Measurements from ENCODE around the gene KLHL1. TPM values are rescaled to one million over a fixed set of nuclear protein-coding genes. Genes with fewer than 3 reads are reported as not detected.

Gene KLHL1
- total and polyA plus RNA-seq, 2 of the 13 experiments (the other 11 are each of a cell fraction or from before 2014, with no cell fraction given): 0.01 TPM; not detected in 1

DNA sequence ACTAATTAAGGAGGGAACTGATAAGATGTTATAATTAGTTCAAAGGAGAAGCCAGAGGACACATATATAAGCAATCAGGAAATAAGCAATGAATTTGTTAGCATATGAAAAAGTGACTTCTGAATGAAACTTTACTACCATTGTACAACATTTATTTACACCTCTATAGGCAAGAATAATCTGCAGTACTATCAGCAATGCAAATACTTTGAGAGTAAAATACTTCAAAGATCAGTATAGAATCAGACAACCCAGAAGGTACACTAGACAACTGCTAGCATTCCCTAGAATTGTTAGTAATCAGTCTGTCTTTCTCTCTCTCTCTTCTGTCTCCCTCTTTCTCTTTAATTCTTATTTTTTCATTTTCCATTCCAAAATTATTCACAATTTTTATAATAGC is 197.5 kb downstream of the KLHL1 start (continued):
- TF ChIP-seq, protein P1, sequence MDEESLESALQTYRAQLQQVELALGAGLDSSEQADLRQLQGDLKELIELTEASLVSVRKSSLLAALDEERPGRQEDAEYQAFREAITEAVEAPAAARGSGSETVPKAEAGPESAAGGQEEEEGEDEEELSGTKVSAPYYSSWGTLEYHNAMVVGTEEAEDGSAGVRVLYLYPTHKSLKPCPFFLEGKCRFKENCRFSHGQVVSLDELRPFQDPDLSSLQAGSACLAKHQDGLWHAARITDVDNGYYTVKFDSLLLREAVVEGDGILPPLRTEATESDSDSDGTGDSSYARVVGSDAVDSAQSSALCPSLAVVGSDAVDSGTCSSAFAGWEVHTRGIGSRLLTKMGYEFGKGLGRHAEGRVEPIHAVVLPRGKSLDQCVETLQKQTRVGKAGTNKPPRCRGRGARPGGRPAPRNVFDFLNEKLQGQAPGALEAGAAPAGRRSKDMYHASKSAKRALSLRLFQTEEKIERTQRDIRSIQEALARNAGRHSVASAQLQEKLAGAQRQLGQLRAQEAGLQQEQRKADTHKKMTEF (CRISPR knock-in tag; IDR thresholded peaks at IDR 0.05): no peak
- TF ChIP-seq HOXD1 (CRISPR knock-in tag; IDR thresholded peaks at IDR 0.05) (no peak), ZBTB42 (CRISPR knock-in tag; IDR thresholded peaks at IDR 0.05) (no peak), ZNF33B (CRISPR knock-in tag; IDR thresholded peaks at IDR 0.05) (no peak), KDM5B (CRISPR knock-in tag; IDR thresholded peaks at IDR 0.05; ENCODE audit: borderline replicate concordance) (no peak), CCAR2 (optimal IDR thresholded peaks at IDR 0.05; ENCODE audit: low read depth, low read length) (no peak), ZNF782 (CRISPR knock-in tag; IDR thresholded peaks at IDR 0.05; ENCODE audit: borderline replicate concordance) (no peak)

DNA sequence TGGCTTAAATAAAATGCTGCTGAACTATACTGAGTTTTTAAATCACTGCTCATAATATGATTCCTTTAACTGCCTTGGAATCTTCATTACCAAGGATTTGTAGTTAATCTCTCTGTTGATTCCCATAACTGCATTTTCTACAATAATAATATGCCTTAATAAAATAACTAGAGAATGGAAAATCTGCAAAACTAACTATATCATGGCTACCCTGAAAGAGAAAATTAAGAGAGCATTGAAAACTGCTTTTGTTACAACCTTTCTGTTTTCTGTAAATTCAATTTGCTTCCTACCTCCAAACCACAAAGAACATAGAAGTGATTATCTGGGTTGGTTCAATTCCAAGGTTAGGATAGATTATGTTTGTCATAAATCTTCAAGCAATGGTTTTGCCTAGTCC is 203.5 kb downstream of the KLHL1 start:
- H3K4me2 ChIP-seq (ENCODE audit: low read depth, low read length): no peak overlapping the region
- no peaks in the 10 kb centered on the region for H3K79me2 ChIP-seq (ENCODE audit: insufficient read depth, low read length)
- H3K4me3 ChIP-seq (replicated peaks in 1 of 3; ENCODE audit: insufficient read depth in 1 of 3, low read depth in 2 of 3, low read length in 3 of 3): no peak overlapping the region
- no TSS peak for BruUV-seq (replicated peaks)
- ATAC-seq: no peak
- DNase-seq (ENCODE audit: low spot score): no peak
- H3K9ac ChIP-seq (ENCODE audit: insufficient read depth, low read depth, low read length): no peak overlapping the region
- no peaks in the 10 kb centered on the region for H3K27me3 ChIP-seq (ENCODE audit: control insufficient read depth in 1 of 2, insufficient read depth in 2 of 2, low read length in 2 of 2)
- TF ChIP-seq, protein P2, sequence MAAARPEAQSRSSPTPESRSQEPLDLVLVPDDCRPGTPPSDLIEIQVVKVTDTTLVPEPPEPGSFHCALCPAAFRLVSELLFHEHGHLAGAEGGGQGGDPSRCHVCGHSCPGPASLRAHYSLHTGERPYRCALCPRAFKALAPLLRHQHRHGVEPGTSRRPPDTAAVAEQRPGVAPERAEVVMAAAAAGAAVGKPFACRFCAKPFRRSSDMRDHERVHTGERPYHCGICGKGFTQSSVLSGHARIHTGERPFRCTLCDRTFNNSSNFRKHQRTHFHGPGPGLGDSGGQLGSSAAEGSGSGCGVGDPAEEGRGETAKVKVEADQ (CRISPR knock-in tag; IDR thresholded peaks at IDR 0.05; ENCODE audit: borderline replicate concordance): no peak
- TF ChIP-seq, protein P3, sequence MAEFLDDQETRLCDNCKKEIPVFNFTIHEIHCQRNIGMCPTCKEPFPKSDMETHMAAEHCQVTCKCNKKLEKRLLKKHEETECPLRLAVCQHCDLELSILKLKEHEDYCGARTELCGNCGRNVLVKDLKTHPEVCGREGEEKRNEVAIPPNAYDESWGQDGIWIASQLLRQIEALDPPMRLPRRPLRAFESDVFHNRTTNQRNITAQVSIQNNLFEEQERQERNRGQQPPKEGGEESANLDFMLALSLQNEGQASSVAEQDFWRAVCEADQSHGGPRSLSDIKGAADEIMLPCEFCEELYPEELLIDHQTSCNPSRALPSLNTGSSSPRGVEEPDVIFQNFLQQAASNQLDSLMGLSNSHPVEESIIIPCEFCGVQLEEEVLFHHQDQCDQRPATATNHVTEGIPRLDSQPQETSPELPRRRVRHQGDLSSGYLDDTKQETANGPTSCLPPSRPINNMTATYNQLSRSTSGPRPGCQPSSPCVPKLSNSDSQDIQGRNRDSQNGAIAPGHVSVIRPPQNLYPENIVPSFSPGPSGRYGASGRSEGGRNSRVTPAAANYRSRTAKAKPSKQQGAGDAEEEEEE (CRISPR knock-in tag; IDR thresholded peaks at IDR 0.05; ENCODE audit: borderline replicate concordance): no peak
- CTCF ChIA-PET (ENCODE audit: low intra/inter-chr PET ratio, low total read pairs): no interaction called here
- POLR2A ChIA-PET: no interaction called here
- H4K20me1 ChIP-seq (ENCODE audit: insufficient read depth, low read length): no peaks in the 10 kb centered on the region
- no peak for FAIRE-seq
- H2AFZ ChIP-seq (ENCODE audit: low read length): no peak overlapping the region
- intact Hi-C loops (cut with micrococcal nuclease; ENCODE audit: unreplicated experiment) (no loop called here), in situ Hi-C loops (cut with HindIII; ENCODE audit: extremely low pct_ligation_motif_present, low pct_unique_long_range_greater_than_20kb) (no loop called here)
- no peaks in the 10 kb centered on the region for H3K4me1 ChIP-seq (ENCODE audit: insufficient read depth, low read length)
- H3K27ac ChIP-seq (ENCODE audit: extremely low read length, insufficient read depth, low read length): no peak overlapping the region
- no peaks in the 10 kb centered on the region for H3K9me3 ChIP-seq (ENCODE audit: low read length)
- no peaks in the 10 kb centered on the region for H3K36me3 ChIP-seq (replicated peaks in 1 of 2; ENCODE audit: control insufficient read depth in 1 of 2, insufficient read depth in 2 of 2, low read length in 2 of 2)
